Measurements from ENCODE around the gene BRD8. TPM values are rescaled to one million over a fixed set of nuclear protein-coding genes. Genes with fewer than 3 reads are reported as not detected.

BRD8 gene
- polyA plus RNA-seq, 1 donor: 228 TPM

DNA sequence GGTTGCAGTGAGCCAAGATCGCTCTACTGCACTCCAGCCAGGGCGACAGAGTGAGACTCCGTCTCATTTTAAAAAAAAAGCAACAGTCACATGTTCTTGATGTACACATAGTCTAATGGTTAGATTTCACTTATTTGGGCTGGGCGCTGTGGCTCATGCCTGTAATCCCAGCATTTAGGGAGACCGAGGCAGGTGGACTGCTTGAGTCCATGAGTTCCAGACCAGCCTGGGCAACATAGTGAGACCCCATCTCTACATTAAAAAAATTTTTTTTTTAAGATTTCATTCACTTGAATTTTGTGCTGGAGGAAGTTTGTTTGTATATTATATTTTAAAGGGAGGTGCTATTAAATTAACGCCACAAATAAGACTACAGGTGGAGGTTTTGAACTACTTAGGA is 72.7 kb downstream of the BRD8 start:
- no peak for DNase-seq

DNA sequence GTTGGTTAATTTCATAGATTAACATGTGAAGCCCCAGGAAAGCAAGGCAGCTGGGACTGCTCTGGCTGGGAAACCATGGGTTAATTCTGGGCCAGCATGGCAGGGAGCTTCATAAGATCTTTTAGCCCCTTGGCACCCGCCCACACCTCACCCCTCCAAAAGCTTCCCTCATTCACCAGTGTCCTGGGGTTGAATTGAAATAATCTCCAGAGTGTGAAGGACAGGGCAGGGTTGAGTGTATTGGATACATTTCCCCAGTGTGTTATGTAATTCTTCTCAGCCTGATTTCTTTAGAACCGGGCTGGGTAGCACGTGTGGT is 75.2 kb downstream of the BRD8 start:
- DNase-seq: no peak

DNA sequence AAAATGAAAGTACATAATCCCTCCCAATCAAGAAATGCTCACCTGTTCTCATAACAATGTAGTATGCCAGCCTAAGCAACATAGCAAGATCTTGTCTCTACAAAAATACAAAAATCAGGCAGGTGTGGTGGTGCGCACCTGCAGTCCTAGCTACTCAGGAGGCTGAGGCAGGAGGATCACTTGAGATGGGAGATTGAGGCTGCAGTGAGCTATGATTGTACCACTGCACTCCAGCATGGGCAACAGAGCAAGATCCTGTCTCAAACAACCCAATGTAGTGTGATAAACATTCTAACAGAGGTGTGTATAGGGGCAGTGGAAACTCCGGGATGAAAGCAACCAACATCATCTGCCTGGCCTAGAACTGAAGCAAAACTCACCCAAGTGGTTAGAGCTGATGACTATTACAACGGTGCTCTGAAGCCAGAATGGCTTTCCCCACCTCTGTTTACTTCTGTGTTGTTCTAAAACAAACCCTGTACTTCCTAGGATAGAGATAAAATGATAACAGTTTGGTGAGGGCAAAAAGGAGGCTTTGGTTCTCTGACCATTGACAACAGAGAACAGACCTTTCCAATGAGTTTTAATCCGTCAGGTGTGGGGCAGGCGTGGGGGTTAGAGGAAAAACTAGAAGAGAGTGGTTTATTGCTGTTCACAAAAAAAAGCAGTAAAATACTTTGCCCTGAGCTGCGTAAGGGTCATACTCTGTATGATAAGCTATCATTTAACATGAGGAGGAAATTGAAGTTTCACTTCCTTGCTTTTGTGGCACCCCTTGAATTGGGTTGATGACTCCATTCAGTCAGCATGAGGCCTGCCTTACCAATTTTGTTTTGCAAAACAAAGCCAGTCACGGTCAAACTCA is 75.7 kb downstream of the BRD8 start:
- no peak for DNase-seq

DNA sequence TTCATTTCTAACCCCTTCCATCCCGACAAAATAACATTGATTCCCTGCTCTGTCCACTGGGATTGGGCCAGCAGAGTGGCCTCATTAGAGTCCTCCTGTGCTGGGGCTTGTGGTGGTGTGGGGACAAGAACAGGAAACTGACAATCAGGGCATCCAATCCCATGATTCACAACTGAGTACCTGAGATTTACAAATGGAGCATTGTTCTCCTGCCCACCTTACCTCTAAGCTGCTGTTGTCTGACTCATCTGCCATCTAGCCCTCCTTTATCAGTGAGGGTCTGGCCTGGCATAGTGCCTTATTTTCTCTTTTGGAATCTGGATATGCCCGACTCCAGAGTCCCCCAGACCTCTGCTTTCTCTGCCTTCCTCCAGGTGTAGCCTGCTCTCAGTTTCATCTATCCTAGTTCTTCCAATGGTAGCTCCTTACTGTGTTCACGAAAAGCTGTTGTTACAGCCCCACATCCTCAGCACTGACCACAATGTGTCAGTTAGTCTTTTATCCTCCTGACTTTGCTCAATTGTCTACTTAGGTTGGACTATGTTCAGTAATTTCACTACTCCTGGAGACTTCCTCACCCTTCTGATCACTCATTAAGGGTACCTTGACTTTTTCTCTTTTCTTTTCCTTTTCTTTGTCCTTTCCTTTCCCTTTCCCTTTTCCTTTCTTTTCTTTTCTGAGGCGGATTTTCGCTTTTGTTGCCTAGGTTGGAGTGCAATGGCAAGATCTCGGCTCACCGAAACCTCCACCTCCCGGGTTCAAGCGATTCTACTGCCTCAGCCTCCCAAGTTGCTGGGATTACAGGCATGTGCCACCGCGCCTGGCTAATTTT is 81.2 kb downstream of the BRD8 start:
- DNase-seq: no peak

DNA sequence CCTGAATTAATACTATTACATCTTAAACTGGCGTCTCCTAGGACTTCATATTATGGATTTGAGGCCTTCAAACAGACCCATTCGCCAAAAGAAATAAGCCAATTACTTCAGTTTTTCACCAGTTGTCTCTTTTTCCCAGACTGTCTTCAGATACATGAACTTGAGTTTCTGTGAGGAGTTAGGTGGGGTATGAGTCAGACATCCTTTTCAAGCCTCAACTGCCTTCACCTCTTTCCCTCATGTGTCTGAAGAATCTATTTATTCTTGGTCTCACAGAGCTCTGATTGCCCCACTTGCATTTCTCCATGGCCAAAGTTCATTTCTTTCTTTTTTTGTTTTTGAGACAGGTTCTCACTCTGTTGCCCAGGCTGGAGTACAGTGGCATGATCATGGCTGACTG is 82.1 kb downstream of the BRD8 start:
- no peak for DNase-seq

DNA sequence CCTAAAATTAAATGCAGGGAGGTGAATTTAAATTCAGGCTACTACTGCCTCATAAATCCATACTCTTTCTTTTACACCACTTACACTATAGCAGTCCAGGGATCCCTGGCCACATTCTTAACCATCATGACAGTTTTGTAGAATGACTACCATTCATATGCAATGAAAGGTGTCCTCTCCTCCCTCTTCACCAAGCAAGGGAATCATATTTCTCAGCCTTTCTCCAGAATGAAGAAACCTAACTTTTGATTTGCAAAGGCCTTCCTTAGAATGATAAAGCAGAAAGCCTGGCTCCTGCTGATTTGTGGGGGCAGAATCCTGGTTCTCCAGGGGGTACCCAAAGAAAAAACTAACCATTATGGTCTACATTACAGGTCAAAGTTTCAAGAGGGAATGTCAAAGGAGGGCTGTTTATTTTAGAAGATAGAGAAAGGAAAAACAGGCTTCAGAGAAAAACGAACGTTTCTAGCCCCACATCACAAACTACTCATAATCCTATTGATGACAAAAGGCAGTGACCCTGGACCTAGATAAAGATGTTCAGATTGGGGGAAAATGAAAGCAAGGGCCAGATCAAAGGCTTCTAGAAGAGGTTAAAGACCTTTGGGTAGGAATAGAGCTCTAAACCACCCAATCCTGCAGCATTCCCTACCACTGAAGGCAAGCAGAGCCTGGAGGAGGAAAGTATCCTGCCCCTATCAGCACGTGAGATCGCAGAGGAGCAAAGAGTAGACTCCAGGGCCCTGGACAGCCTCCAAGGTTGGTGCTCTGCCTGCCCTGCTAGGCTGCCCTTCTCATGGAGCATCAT is 83.1 kb downstream of the BRD8 start:
- no peak for DNase-seq

DNA sequence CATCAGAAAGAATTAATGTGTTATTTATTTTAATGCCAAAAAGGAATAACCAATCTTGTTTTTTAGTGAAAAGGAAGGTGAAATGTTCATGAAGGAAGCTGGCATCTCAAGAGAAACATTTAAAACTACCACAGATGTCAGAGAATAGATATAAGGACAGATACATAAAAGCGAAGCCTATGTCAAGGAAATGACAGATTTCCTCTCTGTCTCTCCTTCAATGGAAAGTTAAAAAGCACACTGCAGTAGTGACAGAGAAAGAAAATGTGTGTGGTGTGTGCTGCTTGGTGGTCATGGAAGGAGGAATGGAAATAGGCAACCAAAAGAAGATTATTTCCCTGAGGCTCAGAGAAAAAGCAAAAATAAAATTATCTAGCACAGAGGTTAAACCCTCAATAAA is 85.4 kb downstream of the BRD8 start:
- DNase-seq: no peak

DNA sequence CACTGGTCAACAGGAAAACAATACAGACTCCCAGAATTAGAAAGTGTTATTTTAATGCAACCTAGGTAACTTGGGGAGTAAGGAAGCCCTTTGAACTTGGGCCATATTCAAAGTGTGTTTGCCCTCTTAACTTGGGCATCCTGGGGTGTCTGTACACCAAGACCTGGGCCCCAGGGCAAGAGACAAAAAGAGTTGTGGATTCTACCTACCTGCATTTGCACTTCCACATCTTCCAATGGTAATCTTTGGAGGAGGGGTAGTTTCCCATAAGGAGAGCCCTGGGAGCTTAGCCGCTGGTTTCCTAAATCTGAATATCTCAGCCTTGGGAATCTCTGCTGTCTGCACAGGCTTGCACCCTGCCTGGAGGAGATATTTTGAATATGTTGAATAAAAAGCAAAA is 86.1 kb downstream of the BRD8 start:
- DNase-seq: no peak

DNA sequence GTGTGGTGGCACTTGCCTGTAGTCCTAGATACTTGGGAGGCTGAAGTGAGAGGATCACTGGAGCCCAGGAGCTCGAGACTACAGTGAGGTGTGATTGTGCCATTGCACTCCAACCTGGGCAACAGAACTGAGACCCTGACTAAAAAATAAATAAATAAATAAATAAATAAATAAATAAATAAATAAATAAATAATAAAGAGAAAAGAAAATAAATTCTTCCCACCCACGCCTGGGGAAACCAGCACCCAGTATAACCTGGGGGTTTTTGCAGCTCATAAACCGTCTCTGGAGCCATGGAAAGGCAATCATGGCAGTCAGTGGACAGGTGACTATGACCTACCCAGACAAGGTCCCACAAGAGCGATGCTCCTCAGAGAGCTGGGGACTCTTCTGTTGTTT is 86.7 kb downstream of the BRD8 start:
- DNase-seq: no peak

Other genes starting within 250 kb of the BRD8 start
- gene FAM13B, start 145.6 kb downstream of the BRD8 start, polyA plus RNA-seq (ENCODE audit: insufficient read length): 68.3 TPM
- gene WNT8A, start 94.6 kb downstream of the BRD8 start, polyA plus RNA-seq (ENCODE audit: insufficient read length): 0.15 TPM
- 31.8 TPM for gene NME5, start 39.2 kb downstream of the BRD8 start, polyA plus RNA-seq (ENCODE audit: insufficient read length)
- gene KIF20A, start 482 bp upstream of the BRD8 start, polyA plus RNA-seq (ENCODE audit: insufficient read length): 61.8 TPM
- gene CDC23, start 34.7 kb upstream of the BRD8 start, polyA plus RNA-seq (ENCODE audit: insufficient read length): 73.4 TPM
- gene GFRA3, start 96.0 kb upstream of the BRD8 start, polyA plus RNA-seq (ENCODE audit: insufficient read length): 3.2 TPM
- gene CDC25C, start 153.2 kb upstream of the BRD8 start, polyA plus RNA-seq (ENCODE audit: insufficient read length): 11.7 TPM
- 35.2 TPM for gene FAM53C, start 159.6 kb upstream of the BRD8 start, polyA plus RNA-seq (ENCODE audit: insufficient read length)
- 116 TPM for gene KDM3B, start 174.1 kb upstream of the BRD8 start, polyA plus RNA-seq (ENCODE audit: insufficient read length)